Measurements from ENCODE around the gene CNP. TPM values are rescaled to one million over a fixed set of nuclear protein-coding genes. Genes with fewer than 3 reads are reported as not detected.
A peak's percentile ranks its signal among the peaks of the same experiment; 100 is the strongest.
"Not testable (repeated sequence)": the region's sequence is repeated elsewhere in the genome, so short reads cannot be mapped to it uniquely, and the experiment has no call there.

Gene CNP
- total RNA-seq, 1 donor from 2014 or later = 79.4 TPM

DNA sequence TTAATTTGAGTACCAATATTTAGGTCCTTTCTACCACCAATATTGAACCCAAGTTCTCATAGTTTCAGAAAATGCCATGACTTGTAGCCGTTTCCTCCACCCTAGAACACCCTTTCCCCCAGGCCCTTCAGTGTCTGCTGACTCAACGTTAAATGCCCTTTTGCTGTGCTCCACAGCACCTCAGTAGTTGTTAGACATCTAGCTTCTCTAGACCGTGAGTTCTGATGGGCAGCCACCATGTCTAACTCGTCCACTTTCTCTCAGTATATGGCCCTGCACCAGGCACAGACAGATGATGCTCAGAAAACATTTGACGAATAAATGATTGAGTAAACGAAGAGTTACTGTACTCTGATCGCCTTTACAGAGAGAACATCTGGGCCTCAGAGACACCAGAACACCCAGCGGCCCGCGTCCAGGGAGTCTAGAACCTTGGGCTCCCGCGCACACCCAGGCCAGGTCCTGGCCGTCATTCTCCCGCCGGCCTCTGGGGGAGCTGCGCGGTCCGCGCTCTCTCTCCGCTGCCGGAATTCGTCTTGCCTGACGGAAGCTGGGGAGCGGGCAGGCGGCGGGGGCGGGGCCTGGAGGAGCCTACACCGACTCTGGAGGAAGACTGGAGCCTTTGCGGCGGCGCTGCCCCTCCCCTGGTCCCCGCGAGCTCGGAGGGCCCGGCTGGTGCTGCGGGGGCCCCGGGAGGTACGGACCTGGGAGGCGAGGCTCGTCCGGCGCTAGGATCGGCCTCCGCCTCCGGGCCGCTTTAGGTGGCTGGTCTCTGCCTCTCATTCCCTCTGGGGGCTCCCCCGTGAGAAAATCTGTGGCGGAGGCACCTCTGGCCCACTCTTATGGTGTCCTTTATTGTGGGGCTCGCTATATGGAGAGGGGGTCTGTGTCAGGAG, 53.2 kb downstream of the CNP start, which contains the start of gene NKIRAS2:
Gene NKIRAS2, plus strand, starts transcription at position 582 of the 896 bp plus-strand sequence. CDS start 1,488 bp downstream, outside the sequence.
- Mint-ChIP-seq H3K4me3 (ENCODE audit: unreplicated experiment) (peak within 1 kb of the TSS; percentile 88), H3K9me3 (ENCODE audit: low read depth) (no peaks in the 10 kb centered on the region), H3K4me1 (ENCODE audit: low read depth) (peaks cover 64% of the 10 kb centered on the region), H3K36me3 (ENCODE audit: low read depth) (peaks cover 5% of the 10 kb centered on the region), H3K27ac (ENCODE audit: unreplicated experiment) (peak within 1 kb of the TSS; percentile 86), H3K27me3 (ENCODE audit: low read depth) (no peaks in the 10 kb centered on the region)
- DNase-seq (ENCODE audit: low spot score) = peak; percentile 98
- TF ChIP-seq, protein P1, sequence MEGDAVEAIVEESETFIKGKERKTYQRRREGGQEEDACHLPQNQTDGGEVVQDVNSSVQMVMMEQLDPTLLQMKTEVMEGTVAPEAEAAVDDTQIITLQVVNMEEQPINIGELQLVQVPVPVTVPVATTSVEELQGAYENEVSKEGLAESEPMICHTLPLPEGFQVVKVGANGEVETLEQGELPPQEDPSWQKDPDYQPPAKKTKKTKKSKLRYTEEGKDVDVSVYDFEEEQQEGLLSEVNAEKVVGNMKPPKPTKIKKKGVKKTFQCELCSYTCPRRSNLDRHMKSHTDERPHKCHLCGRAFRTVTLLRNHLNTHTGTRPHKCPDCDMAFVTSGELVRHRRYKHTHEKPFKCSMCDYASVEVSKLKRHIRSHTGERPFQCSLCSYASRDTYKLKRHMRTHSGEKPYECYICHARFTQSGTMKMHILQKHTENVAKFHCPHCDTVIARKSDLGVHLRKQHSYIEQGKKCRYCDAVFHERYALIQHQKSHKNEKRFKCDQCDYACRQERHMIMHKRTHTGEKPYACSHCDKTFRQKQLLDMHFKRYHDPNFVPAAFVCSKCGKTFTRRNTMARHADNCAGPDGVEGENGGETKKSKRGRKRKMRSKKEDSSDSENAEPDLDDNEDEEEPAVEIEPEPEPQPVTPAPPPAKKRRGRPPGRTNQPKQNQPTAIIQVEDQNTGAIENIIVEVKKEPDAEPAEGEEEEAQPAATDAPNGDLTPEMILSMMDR (IDR thresholded peaks at IDR 0.05) = peak; percentile 88

DNA sequence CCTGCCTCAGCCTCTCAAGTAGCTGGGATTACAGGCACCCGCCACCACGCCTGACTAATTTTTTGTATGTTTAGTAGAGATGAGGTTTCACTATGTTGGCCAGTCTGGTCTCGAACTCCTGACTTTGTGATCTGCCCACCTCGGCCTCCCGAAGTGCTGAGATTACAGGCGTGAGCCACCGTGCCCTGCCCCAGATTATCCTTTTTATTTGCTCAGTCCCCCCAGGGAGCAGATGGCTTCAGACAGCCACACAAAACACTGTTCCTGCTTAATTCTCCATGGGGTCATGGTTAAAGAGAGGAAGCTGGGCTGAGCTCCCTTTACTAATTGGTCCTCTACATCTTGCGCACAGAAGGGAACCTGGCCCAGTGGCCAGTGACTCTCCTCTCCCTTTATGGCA, 54.2 kb downstream of the CNP start:
- H3K9me3 Mint-ChIP-seq (ENCODE audit: low read depth); H3K36me3 Mint-ChIP-seq (ENCODE audit: low read depth); H3K27me3 Mint-ChIP-seq (ENCODE audit: low read depth); DNase-seq (ENCODE audit: low spot score): not testable (repeated sequence)
- peak overlapping the region; percentile 88 for H3K4me3 Mint-ChIP-seq (ENCODE audit: unreplicated experiment)
- peaks cover 60% of the 10 kb centered on the region for H3K4me1 Mint-ChIP-seq (ENCODE audit: low read depth)
- H3K27ac Mint-ChIP-seq (ENCODE audit: unreplicated experiment) = peak overlapping the region; percentile 86

DNA sequence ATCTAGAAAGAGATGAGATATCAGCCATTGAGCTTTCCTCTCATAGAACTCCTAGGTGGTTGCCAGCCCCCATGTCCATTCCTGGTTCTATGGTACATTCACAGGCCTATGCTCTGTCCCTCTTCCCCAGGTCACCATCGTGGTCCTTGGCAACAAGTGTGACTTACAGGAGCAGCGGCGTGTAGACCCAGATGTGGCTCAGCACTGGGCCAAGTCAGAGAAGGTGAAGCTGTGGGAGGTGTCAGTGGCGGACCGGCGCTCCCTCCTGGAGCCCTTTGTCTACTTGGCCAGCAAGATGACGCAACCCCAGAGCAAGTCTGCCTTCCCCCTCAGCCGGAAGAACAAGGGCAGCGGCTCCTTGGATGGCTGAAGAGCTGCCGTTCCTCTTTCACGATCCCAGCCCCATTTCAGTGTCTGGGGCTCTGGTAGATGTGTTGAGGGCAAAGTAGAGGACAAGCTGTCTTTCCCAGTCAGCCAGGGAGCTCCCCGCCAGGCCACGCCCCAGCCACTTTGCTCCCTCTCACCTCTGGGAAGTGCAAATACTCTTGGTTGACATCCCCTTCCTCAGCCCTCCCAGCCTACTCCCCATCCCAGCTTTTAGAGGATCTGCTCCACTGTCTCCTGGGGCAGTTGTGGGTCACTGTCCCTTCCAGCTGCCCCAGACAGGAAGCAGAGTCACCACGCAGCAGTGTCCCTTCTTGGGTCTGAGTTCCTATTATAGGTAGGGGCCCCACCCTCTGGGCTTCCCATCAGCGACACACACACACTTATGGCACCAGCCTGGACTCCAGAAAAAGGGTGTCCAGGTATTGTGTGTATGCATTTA, 57.1 kb downstream of the CNP start:
- no peak overlapping the region for H3K4me3 Mint-ChIP-seq (ENCODE audit: unreplicated experiment)
- TF ChIP-seq, protein P1 (IDR thresholded peaks at IDR 0.05) = no peak
- H3K9me3 Mint-ChIP-seq (ENCODE audit: low read depth) = no peaks in the 10 kb centered on the region
- no peak for DNase-seq (ENCODE audit: low spot score)
- peak overlapping the region; percentile 62 for H3K27ac Mint-ChIP-seq (ENCODE audit: unreplicated experiment)
- peaks cover 40% of the 10 kb centered on the region for H3K4me1 Mint-ChIP-seq (ENCODE audit: low read depth)
- no peaks in the 10 kb centered on the region for H3K27me3 Mint-ChIP-seq (ENCODE audit: low read depth)
- peaks cover 3% of the 10 kb centered on the region for H3K36me3 Mint-ChIP-seq (ENCODE audit: low read depth)

DNA sequence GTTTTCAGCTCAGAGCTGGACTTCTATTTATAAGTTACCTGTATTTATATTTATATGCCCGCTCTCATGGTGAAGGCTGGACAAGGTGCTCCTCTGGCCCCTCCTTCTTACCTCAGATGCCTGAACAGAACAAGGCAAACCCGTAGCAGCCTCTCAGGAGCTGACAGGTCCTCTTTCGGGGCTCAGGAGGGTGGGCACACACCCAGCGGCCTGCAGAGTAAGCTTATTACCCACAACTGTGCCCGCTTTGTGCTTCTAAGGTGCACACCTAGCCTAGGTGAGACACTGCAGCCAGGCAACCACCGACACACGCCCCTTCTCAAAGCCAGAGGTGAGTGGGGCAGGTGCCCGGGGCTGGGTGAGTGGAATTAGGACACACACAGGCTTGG, 58.6 kb downstream of the CNP start:
- H3K9me3 Mint-ChIP-seq (ENCODE audit: low read depth) = no peaks in the 10 kb centered on the region
- peak overlapping the region; percentile 62 for H3K27ac Mint-ChIP-seq (ENCODE audit: unreplicated experiment)
- no peak overlapping the region for H3K4me3 Mint-ChIP-seq (ENCODE audit: unreplicated experiment)
- TF ChIP-seq, protein P1 (IDR thresholded peaks at IDR 0.05) = peak; percentile 36
- H3K36me3 Mint-ChIP-seq (ENCODE audit: low read depth) = peaks cover 3% of the 10 kb centered on the region
- H3K27me3 Mint-ChIP-seq (ENCODE audit: low read depth) = no peaks in the 10 kb centered on the region
- H3K4me1 Mint-ChIP-seq (ENCODE audit: low read depth) = peaks cover 36% of the 10 kb centered on the region
- DNase-seq (ENCODE audit: low spot score) = no peak

DNA sequence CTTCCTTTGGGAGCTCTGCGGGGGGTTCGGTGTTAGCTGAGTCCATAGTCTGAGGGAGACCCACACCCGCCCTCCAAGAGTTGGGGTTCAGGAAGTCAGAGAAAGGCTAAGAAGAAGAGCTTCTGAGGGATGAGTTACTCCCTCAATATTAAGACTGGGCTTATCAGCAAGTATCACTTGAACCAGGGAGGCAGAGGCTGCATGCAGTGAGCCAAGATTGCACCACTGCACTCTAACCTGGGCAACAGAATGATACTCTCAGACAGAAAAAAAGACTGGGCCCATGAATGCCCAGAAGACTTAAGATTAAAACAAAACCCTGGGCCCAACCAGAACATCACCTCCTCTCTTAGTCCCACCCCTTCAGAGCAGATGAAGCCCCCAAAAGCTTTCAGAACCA, 59.3 kb downstream of the CNP start:
- H3K4me1 Mint-ChIP-seq (ENCODE audit: low read depth) = peaks cover 28% of the 10 kb centered on the region
- no peak for DNase-seq (ENCODE audit: low spot score)
- peaks cover 3% of the 10 kb centered on the region for H3K27me3 Mint-ChIP-seq (ENCODE audit: low read depth)
- no peak overlapping the region for H3K27ac Mint-ChIP-seq (ENCODE audit: unreplicated experiment)
- H3K9me3 Mint-ChIP-seq (ENCODE audit: low read depth) = no peaks in the 10 kb centered on the region
- no peak overlapping the region for H3K4me3 Mint-ChIP-seq (ENCODE audit: unreplicated experiment)
- H3K36me3 Mint-ChIP-seq (ENCODE audit: low read depth) = peaks cover 3% of the 10 kb centered on the region
- TF ChIP-seq, protein P1 (IDR thresholded peaks at IDR 0.05) = no peak
